SK-N-MC (cell line): Measurements from ENCODE around the gene MAT2A.

Source experiments
- EZH2 ChIP-seq: fragments of 200-600 bp; sonication (generic); IDR thresholded peaks from one replicate; pipeline ENCODE4 v1.6.1; 2017; ENCODE audit warnings: antibody characterized with exemption
- FOXP2 ChIP-seq: optimal IDR thresholded peaks from 2 replicates; pipeline ENCODE3; 2011; ENCODE audit warnings: mild to moderate bottlenecking, moderate library complexity; ENCODE audit not compliant: insufficient read depth; ENCODE audit errors: extremely low read length, control extremely low read depth
- POLR2AphosphoS5 ChIP-seq: IDR thresholded peaks from 2 replicates; pipeline ENCODE4 v1.6.1; 2012; ENCODE audit warnings: mild to moderate bottlenecking, low read depth, low read length, borderline replicate concordance

GRCh38 chr2:85525029-85525428 is 13.9 kb upstream of the MAT2A start:
- TF ChIP-seq POLR2AphosphoS5 (no peak), EZH2 (no peak), FOXP2 (no peak)
